HG03280 (cell line): ENCODE results near the gene ATG2A.

Experiments used
- ATAC-seq: cut with Tn5 transposase; IDR thresholded peaks from one replicate; pipeline ENCODE4 v1.9.1; 2021; ENCODE audit warnings: mild to moderate bottlenecking, moderate library complexity; ENCODE audit not compliant: unreplicated experiment

ATG2A gene

DNA sequence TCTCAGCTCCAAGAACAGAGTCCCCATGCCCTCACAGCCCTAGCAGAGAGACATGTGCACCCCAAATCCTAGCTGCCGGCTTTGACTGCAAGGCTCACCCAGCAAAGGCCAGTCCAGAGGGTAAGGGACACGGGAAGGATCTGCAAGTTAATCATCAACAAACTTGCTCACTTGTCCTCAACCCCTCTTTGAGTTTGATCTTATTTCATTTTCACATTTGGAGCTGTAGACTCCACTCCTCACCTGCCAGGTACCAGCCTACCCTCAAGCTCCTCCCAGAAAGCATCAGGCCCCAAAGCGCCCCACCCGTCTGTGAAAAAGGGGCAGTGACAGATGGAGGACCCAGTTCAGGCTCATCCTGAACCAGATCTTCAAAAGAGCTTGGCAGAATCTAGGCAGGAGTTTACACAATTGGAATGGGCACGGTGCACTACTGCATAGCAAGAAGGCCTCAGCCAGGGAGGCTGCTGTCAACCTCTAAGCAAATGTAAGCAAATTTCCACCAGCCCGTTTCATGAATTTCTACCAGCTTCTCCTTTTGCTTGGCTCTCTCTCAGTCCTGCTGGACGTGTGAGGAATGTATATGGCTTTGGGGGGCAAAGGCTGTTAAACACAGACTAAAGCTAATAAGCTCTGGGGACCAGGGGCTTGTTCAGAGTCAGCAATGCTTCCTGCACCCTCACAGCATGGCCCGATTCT, 44.1 kb downstream of the ATG2A start:
- no peak for ATAC-seq

DNA sequence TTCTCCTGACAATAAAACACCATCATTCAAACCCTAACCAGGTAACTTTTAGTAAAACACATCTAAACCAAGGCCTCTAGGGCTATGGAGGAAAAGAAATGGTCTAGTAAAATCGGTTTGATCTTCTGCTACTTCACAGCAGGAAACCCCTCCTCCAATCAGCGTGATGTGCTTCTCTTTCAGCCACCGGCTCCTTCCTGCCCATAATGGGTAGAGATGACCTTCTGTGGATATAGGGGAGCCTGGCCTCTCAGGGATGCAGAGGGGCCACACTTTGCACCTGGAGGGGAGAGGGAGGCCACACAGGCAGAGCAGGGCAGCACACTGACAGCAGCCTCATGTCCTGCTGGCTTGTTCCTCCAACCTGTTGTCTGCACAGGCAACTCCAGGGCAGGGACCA, 45.5 kb downstream of the ATG2A start:
- no peak for ATAC-seq

DNA sequence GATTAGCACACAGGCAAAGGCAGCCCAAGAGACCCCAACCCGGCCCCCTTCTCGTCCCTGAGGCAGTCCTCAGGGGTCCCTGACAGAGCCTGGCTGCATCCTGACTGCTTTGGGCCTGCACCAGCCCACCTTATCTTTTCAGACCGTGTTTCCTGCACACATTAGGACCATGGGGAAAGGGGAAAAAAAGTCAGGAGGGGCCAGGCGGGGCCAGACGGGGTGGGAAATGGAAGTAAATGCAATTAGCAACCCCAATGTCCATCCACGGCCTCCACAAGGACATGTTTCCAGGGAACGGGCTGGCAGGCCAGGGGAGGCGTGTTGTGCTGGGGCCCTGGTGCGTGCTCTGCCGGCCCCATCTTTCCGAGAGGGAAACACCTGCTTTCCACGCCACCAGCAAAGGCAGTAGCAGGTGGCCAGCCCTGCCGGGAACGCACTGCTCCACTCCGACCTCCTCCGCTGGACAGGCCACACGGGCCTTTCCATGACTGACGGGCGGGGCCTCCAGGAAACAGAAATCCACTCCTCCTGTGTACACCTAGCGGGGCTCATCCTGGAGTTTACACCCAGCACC, 46.0 kb downstream of the ATG2A start:
- ATAC-seq = no peak

DNA sequence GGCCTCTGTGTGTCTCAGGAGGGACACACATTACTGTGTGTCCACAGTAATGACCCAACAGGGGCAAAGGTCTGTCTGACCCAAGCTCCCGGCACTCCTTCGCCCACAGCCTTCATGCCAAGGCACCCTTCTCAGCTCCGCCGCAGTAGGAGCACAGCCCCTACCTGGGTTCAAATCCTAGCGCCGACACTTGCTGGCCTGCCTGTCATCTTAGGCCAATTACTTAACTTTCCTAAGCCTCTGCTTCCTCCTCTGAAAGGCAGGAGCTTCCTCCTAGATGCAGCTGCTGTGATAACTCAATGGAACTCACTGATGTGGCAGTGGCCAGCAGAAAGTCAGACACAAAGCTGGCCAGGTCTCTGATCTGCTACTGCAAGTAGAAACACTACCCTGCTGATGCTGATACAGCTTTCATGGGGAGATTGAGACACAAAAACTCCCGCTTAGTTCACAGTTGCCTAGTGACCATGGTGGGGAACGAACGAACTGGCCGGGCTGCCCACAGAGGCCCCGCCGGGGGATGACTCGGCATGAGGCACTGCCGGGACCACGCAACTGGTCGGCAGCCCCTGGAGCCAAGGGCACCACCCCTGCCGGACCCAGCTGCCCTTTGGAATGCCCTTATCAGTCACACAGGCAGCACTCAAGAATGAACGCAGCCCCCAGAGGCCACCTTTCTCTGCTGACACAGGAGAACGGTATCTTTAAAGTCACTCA, 46.7 kb downstream of the ATG2A start:
- ATAC-seq = no peak

DNA sequence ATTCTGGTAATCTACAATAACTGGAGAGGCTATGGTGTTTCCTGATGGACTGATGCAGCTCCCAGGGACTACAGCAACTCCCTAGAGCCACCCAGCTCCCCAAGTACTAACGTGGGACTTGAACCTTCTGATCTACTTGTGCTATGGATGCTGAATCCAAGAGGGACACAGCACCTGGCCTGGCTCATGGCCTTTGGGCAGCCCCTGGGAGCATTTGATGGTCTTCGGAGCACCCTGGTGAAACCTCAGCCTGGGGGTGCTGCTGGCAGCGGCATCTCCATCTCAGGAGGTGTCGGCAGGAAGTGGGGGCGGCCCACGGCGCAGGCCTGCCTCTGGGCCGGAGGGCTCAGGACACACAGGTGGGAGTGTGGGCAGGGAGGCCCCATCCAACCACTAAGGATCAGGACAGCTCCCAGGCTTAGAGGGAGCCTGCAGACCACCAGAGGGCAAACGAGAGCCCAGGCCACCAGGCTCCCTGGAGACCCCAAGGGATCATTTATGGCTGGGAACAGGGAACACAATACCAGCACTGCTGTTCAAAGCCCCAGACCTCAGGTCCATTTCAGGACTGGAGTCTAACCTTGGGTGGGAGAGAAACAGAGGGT, 47.3 kb downstream of the ATG2A start:
- no peak for ATAC-seq

DNA sequence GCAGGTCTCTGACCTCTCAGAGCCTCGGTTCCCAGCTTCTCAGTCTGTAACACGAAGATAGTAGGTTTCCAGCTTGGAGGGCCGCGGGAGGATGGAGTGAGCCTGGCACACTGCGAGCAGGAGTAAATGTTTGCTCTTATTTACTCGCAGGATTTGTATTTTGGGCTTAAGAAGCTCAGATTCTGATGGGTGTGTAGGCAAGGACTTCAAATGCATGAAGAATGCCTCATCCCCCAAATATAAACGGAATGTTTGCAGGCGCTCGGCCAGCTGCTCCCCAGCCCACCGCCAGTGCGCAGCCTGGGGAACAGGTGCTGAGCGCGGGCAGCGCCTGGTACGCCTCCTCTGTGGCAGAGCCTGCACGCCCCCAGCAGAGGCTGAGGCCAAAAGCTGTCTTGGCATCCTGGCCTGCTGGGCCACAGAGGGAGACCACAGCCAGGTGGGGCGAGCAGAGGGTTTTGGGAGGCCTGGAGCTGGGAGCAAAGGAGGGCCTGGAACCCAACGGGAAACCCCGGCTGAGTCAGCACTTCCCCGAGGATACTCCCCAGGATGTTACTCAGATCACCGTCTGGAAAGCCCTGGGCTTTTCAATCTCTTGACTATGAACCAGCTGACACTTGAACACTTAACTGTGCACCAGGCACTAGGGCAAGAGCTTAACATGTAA, 48.0 kb downstream of the ATG2A start:
- ATAC-seq = no peak

DNA sequence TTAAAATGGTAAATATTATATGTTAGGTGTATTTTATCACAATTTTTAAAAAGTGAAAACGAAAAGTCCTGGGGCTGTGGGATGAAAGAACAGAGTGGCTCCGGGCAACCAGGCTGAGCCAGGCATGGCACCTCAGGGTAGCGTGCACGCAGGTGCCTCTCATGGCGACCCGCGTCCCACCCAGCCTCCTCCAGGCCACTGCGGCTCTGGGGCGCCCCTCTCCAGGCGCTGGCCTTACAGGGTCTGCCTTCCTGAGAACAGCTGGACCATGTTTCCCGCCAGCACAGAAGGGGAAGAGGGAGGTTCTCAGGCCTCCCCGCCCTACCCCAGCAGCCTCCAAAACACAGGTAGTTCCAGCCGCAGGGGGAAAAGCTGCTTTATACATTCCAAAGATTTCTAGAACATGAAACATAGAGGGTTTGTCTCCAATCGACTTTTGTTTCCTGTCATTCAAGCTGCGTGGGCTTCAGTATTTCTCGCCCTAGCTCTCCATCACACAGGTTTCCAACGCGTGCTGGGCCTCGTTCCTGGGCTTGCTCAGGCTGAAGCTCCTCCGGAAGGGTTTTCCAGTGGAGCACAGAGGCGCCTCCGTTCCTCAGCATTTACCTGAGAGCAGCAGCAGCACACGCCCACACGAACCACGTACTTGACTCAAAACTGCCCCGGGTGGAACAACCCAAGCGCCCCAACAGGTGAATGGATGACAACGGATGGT, 49.1 kb downstream of the ATG2A start:
- no peak for ATAC-seq

DNA sequence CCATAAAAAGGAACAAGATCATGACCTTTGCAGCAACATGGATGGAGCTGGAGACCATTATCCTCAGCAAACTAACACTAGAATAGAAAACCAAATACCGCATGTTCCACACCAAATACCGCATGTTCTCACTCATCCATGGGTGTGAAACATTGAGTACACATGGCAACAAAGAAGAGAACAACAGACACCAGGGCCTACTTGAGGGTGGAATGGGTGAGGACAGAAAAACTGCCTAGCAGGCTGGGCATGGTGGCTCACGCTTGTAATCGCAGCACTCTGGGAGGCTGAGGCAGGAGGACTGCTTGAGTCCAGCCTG, 50.9 kb downstream of the ATG2A start:
- ATAC-seq = no peak

DNA sequence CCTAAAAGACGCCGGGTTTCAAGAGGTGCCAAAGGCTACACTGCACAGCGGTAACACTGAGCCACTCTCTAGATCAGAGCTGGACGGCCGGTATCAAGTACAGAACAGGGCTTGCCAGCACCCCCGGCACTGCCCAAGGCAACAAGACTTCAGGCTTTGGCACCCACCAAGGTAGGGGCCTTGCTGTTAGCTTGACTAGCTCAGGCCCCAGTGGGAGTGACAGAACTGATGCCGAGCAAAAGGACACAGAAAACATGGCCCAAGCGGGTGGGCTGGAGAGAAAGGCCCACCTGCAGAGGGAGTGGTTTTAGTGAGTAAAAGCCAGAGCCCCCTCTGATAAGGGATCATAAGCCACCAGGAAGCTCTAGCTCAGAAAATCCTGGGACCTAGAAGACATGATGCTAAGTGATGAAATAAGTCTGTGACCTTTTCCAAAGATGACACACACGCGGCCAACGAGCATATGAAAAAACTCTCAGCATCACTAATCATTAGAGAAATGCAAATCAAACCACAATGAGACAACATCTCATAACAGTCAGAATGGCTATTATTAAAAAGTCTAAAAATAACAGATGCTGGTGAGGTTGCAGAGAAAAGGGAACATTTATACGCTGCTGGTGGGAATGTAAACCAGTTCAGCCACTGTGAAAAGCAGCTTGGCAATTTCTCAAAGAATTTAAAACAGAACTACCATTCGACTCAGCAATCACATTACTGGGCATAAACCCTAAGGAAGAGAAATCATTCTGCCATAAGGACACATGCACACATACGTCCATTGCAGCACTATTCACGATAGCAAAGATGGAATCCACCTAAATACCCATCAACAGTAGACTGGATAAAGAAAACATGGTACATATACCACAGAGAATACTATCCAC, 51.5 kb downstream of the ATG2A start:
- no peak for ATAC-seq

DNA sequence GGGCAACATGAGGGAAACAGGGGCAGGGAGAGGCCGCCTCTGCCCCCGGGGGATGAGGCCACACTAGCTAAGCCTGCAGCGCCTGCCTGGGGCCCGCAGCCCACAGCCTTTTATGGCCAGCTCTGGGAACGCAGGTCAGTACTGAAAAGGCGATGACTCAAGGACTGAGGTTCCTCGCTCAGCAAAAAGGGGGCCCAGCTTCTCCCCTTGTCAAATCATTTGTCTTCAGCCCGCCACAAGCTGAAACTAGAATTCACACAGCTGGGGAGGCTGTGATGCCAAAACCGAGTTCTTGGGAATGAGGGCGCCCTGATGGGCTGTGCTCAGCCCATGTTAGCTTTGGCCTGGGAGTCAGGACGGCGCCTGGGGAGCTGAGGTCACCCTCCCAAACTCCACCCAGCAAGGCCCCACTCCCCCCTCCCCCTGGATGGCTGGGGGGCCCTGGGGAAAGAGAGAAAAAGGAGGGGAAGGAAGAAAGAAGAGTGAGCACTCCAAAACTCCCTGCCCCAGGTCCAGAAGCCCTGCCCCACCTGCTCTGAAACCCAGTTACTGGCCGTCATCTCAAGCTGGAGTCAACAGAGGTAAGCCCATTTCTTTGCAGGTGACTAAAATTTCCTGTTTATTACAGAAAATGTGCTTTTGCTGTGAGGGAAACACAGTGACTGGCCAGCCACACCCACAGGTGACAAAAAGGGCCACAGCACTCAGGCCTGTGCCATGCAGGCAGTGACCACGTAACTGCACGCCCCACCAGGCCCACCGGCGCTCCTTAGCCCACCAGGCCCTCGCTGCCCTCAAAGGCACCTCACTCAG, 52.3 kb downstream of the ATG2A start:
- ATAC-seq = no peak

DNA sequence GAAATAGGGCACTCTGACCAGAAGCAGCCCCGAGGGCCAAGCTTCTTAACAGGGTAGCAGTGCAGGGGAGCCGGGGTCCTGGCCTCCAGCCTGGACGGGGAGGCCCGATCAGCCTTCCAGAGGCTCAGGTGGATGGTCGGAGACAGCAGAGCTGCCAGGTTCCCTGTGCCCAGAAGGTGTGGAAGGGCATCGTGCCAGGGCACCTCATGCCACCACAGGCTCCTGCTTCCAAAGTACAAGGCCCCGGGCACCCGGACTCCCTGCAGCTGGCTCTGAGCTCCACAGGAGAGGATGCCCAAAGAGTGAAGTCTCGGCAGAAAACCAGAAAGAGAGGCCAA, 52.9 kb downstream of the ATG2A start:
- ATAC-seq = no peak

DNA sequence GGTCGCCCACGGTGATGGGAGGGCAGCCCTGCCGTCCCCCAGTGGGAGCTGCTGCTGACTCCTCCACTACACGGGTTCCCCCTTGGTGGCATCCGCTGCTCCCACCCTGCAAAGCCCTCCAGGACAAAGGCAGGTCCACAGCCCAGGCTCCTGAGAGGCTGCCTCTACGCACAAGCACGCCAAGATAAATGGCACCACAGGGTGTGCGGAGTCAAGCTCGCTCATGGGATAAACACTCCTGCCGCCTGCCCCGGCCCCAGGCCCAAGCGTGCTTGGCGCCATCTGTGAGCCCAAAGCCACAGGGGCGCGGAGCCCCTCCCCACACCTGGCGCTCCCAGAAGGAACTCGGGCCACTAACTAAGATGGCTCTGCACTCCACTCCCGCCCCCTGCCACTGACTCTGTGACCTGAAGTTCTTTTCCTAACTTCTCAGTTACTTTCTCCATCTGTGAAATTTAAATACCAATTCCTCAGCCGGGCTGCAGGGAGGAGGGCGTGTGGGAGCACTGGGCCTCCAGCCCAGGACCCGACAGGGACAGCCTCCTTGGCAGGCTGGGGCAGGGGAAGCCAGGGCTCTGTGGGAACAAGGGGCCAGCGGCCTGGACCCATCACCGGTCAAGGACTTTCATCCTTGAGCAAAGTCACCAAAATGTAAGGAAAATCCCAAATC, 53.5 kb downstream of the ATG2A start:
- ATAC-seq = no peak

DNA sequence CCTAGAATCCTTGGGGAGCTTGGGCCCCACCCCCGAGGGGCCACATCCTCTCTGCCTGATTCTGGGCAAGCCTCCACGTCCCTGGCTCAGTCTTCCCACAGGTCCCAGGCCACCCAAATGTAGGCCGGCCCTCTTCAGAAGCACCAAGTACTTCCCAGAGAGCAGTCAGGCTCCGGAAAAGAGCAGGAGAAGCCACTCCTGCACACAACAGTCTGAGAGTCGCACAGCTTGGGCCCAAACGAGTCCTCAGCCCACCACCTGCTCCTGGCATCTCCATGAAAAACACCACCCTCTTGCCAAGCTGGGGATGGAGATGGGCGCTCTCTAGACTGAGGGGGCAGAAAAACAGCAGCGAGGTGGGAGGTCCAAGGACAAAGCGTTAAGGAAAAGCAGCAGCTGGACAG, 54.0 kb downstream of the ATG2A start:
- no peak for ATAC-seq

DNA sequence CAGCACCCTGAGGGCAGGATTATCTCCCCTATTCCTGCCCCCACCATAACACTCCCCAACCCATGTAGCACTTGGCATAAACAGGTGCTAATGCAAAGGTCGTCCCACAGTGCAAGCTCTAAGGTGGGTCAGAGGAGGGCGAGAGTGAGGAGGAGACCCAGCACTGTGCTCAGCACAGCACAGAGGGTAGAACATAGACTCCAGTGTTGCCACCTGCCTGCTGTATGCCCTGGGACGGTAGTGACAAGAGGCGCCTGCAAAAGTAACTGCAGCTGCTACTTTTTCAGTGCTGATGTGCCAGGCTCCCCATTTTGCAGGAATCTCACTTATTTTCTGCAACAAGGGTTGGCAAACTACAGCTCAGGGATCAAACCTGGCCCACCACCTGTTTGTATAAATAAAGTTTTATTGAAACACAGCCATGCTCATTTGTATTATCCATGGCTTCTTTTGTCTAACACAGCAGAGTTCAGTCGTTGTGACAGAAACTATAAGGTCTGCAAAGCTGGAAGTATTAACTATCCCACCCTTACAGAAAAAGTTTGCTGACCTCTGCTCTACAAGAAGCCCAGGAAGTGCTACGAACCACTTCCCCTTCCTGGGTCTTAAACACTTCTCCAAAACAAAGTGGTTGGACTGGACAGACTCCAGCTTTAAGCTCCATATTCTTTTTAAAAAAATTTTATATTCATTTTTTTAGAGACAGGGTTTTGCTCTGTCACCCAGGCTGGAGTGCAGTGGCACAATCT, 55.6 kb downstream of the ATG2A start:
- ATAC-seq = no peak

DNA sequence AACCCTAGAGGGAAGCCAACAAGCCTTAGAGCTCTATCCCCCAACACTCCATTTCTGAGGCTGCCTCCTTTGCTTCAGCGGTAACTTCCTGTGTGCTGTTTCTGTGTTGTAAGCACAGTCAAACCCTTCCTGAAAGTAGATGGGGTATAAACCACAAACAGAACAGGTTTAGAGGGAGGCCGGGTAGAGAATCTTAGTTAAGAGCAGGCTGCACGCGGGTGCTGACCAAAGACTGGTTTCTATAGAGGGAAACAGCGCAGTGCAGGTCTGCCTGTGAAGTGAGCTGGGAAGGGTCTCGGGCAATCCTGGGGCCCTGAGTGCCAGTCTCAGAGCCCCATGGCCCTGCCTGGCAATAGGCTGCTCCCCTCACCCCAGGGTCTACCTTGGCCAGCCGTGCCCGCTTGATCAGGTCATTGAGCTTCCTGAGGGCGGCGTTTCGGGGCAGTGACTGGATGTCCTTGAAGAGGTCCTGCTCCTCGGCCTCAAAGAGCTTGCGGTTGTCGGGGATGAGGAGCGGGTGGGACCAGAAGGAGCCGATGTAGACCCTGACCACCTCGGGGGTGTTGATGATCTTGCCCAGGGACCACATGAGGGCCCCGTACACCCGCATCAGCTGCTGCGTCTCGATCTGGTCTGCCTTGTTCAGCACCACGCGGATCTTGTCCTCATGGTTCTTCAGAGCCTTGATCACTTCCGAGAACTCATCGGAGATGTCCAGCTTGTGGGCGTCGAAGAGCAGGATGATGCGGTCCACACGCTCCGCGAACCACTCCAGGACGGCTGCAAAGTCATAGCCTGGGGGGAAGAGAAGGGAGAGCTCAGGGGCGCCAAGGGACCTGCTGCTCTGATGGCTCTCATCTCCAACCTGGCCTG, 57.2 kb downstream of the ATG2A start:
- ATAC-seq = peak; percentile 70

DNA sequence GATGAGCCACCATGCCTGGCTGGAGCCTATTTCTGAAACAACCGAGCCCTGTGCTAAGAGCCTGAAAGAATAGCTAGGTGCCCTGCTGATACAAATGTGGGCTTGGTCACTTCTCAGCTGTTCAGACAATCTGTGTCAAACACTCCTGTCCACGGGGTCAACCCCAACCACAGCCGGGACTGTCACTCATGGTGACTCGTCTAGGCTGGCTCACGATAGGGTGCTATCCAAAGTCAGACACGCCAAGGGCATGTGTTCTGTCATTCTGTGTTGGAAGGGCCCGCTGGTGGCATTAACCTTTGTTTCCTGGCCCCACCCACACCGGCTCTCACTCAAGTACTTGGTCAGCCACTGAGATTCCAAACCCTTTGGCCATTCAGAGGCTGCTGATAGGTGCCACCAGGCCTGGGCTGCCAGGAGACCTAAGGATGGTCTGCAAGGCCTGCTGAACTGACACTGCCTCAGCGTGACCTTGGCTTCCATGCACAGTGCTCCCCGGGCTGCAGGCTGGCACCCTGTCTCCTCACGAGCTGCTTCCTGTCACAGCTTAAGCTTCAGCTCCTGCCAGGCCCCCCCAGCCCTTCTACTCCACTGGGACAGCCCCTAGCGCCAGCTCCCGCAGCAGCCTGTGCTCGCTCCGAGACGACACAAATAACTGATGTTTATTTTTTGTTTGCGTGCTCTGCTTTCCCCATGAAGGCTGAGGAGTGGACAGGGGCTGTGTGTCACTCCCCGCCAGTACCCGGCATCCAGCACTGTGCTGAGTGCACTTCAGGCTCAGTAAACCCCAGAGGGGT, 58.3 kb downstream of the ATG2A start:
- ATAC-seq = no peak
